Mesenchymal stem cell (in vitro differentiated cells and primary cell): ENCODE data around the gene CIAO3.

Source experiments
- DNase-seq: peaks from one replicate; pipeline ENCODE4 v3.0.0-alpha.2; 2013
- H2AFZ ChIP-seq: one replicate; pipeline ENCODE4 v1.6.1; 2013; ENCODE audit warnings: low read depth, mild to moderate bottlenecking, control low read depth, inconsistent platforms, low read length, moderate library complexity
- H2AK5ac ChIP-seq: 2 replicates; pipeline ENCODE4 v1.6.1; 2013; ENCODE audit warnings: low read length, moderate library complexity, mild to moderate bottlenecking, inconsistent platforms; ENCODE audit not compliant: severe bottlenecking
- H2BK120ac ChIP-seq: one replicate; pipeline ENCODE4 v1.6.1; 2013; ENCODE audit warnings: low read depth, mild to moderate bottlenecking, inconsistent platforms, low read length, moderate library complexity
- H2BK12ac ChIP-seq, 2 experiments: one replicate each; pipeline ENCODE4 v1.6.1; 2013; ENCODE audit warnings: inconsistent platforms in 2 of 2, low read length in 2 of 2, mild to moderate bottlenecking in 2 of 2, moderate library complexity in 2 of 2, control low read depth in 1 of 2
- H2BK15ac ChIP-seq: one replicate; pipeline ENCODE4 v1.6.1; 2013; ENCODE audit warnings: mild to moderate bottlenecking, low read depth, inconsistent platforms; ENCODE audit not compliant: poor library complexity, severe bottlenecking
- H2BK5ac ChIP-seq: 2 replicates; pipeline ENCODE4 v1.6.1; 2013; ENCODE audit warnings: low read depth, mild to moderate bottlenecking, low read length, control low read depth, inconsistent platforms; ENCODE audit not compliant: poor library complexity, severe bottlenecking
- H3K14ac ChIP-seq, 2 experiments: one replicate each; pipeline ENCODE4 v1.6.1; 2013; ENCODE audit warnings: inconsistent platforms in 2 of 2, low read length in 2 of 2, control low read depth in 1 of 2, mild to moderate bottlenecking in 1 of 2, moderate library complexity in 1 of 2
- H3K18ac ChIP-seq, 2 experiments: one replicate each; pipeline ENCODE4 v1.6.1; 2013; ENCODE audit warnings: inconsistent platforms in 2 of 2, low read length in 2 of 2, control low read depth in 1 of 2, low read depth in 1 of 2, mild to moderate bottlenecking in 1 of 2
- H3K23ac ChIP-seq, 2 experiments: one replicate each; pipeline ENCODE4 v1.6.1; 2013; ENCODE audit warnings: inconsistent platforms in 2 of 2, low read length in 2 of 2, mild to moderate bottlenecking in 2 of 2, moderate library complexity in 2 of 2, control low read depth in 1 of 2
- H3K27ac ChIP-seq: 2 replicates; pipeline ENCODE4 v1.5.1; 2013; ENCODE audit warnings: mild to moderate bottlenecking, moderate library complexity, low read length, control low read depth, inconsistent platforms; ENCODE audit not compliant: poor library complexity, severe bottlenecking
- H3K27me3 ChIP-seq, 2 experiments: 2 replicates each; pipeline versions ENCODE4 v1.6.1 to v1.7.0; 2013; ENCODE audit warnings: low read length in 2 of 2, mild to moderate bottlenecking in 2 of 2, moderate library complexity in 2 of 2, control low read depth in 1 of 2, inconsistent platforms in 1 of 2; ENCODE audit not compliant: control insufficient read depth in 1 of 2, insufficient read depth in 1 of 2
- H3K36me3 ChIP-seq, 2 experiments: 2 replicates each; pipeline versions ENCODE4 v1.6.1 to v1.7.0; 2013; ENCODE audit warnings: low read length in 2 of 2, control low read depth in 1 of 2, inconsistent platforms in 1 of 2, low read depth in 1 of 2, mild to moderate bottlenecking in 1 of 2; ENCODE audit not compliant: insufficient read depth in 2 of 2, control insufficient read depth in 1 of 2
- H3K4ac ChIP-seq, 2 experiments: one replicate each; pipeline ENCODE4 v1.6.1; 2013; ENCODE audit warnings: inconsistent platforms in 2 of 2, low read length in 2 of 2, mild to moderate bottlenecking in 2 of 2, moderate library complexity in 2 of 2, control low read depth in 1 of 2, low read depth in 1 of 2
- H3K4me1 ChIP-seq: 2 replicates; pipeline ENCODE4 v1.6.1; 2013; ENCODE audit warnings: low read depth, low read length, control low read depth; ENCODE audit not compliant: control insufficient read depth, insufficient read depth
- H3K4me2 ChIP-seq: 2 replicates; pipeline ENCODE4 v1.6.1; 2013; ENCODE audit warnings: low read length, mild to moderate bottlenecking, inconsistent platforms; ENCODE audit not compliant: poor library complexity, severe bottlenecking
- H3K4me3 ChIP-seq, 2 experiments: 2 replicates each; pipeline versions ENCODE4 v1.5.1 to v1.7.0; 2013; ENCODE audit warnings: low read length in 2 of 2, mild to moderate bottlenecking in 2 of 2, control low read depth in 1 of 2, low read depth in 1 of 2; ENCODE audit not compliant: insufficient read depth in 1 of 2
- H3K79me1 ChIP-seq: replicated peaks from 2 replicates; pipeline ENCODE4 v1.6.1; 2013; ENCODE audit warnings: mild to moderate bottlenecking, control low read depth, low read length, inconsistent platforms; ENCODE audit not compliant: poor library complexity, severe bottlenecking
- H3K9ac ChIP-seq: 2 replicates; pipeline ENCODE4 v1.7.0; 2013; ENCODE audit warnings: mild to moderate bottlenecking, low read length, moderate library complexity
- H3K9me3 ChIP-seq: 2 replicates; pipeline ENCODE4 v1.7.0; 2013; ENCODE audit warnings: mild to moderate bottlenecking, low read length; ENCODE audit not compliant: control insufficient read depth
- H4K8ac ChIP-seq: one replicate; pipeline ENCODE4 v1.6.1; 2013; ENCODE audit warnings: inconsistent platforms, mild to moderate bottlenecking, low read length, moderate library complexity
- H4K91ac ChIP-seq: one replicate; pipeline ENCODE4 v1.6.1; 2013; ENCODE audit warnings: mild to moderate bottlenecking, low read length, inconsistent platforms
- WGBS: methylation state at CpG from one replicate; pipeline ENCODE4 v1.1.7; 2013; ENCODE audit warnings: mixed read lengths; 5-methylcytosine and 5-hydroxymethylcytosine counted together

Gene CIAO3

DNA sequence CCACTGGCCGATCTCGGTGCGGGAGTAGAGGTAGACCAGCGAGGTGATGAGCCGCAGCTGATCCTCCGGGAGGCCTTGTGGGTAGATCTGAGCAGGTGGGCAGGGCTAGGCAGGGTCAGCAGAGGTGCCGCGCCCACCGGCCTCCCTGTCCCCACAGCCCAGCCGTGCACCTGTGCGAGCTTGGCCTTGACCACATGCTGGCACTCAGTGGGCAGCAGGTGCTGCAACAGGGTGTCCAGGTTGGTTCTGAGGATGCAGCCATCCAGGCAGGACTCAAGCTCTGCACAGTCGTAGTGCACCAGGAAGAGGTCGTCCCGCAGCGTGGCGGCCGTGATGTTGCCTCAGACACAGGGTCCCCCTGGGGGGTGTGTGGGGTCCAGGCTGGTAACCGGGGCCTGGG is 32.2 kb upstream of the CIAO3 start:
- H3K4me2 ChIP-seq = no peak overlapping the region
- H2AK5ac ChIP-seq = no peak overlapping the region
- H3K9me3 ChIP-seq = no peaks in the 10 kb centered on the region
- no peaks in the 10 kb centered on the region for H3K79me1 ChIP-seq
- peaks cover 18% of the 10 kb centered on the region for H3K4me1 ChIP-seq
- H4K91ac ChIP-seq = no peak overlapping the region
- no peak overlapping the region for H3K18ac ChIP-seq
- WGBS = 96% methylated on average over 18 of the region's 18 CpGs
- no peak overlapping the region for H3K4ac ChIP-seq
- peaks cover 0 to 28% of the 10 kb centered on the region in 2 experiments for H3K27me3 ChIP-seq
- no peak overlapping the region for H3K9ac ChIP-seq
- H3K14ac ChIP-seq = no peak overlapping the region
- no peak overlapping the region for H2BK5ac ChIP-seq
- H3K4me3 ChIP-seq = no peak overlapping the region
- H3K27ac ChIP-seq = no peak overlapping the region
- H3K36me3 ChIP-seq = no peaks in the 10 kb centered on the region
- no peak overlapping the region for H2BK12ac ChIP-seq
- no peak overlapping the region for H2BK15ac ChIP-seq
- no peak overlapping the region for H4K8ac ChIP-seq
- DNase-seq = no peak
- no peak overlapping the region for H2AFZ ChIP-seq
- H3K23ac ChIP-seq = no peak overlapping the region
- H2BK120ac ChIP-seq = no peak overlapping the region

DNA sequence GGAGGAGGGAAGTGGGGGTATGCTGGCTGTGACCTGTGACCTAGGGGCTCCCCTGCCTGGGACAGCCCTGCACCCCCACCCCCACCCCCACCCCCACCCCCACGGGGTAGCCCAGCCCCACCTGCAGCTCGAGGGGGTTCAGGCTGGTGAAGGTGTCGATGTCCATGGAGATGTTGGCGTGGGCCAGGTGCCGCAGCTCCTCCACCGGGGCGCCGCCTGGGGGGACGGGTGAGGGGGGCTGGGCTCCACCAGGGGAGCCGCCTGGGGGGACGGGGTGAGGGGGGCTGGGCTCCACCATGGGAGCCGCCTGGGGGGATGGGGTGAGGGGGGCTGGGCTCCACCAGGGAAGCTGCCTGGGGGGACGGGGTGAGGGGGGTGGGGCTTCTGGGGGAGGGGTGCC is 29.6 kb upstream of the CIAO3 start:
- Histone ChIP-seq H2AFZ (no peak overlapping the region), H3K27ac (no peak overlapping the region), H3K9ac (no peak overlapping the region), H3K23ac (no peak overlapping the region), H2BK120ac (no peak overlapping the region), H2BK12ac (no peak overlapping the region), H3K18ac (no peak overlapping the region), H3K9me3 (no peaks in the 10 kb centered on the region), H2BK15ac (no peak overlapping the region), H3K4me3 (no peak overlapping the region), H3K4ac (no peak overlapping the region), H3K27me3 (peaks cover 0 to 21% of the 10 kb centered on the region in 2 experiments), H3K79me1 (no peaks in the 10 kb centered on the region), H2AK5ac (no peak overlapping the region), H4K8ac (no peak overlapping the region), H2BK5ac (no peak overlapping the region), H3K4me2 (no peak overlapping the region), H3K4me1 (peaks cover 17% of the 10 kb centered on the region), H4K91ac (no peak overlapping the region), H3K36me3 (no peaks in the 10 kb centered on the region), H3K14ac (no peak overlapping the region)
- WGBS = 100% methylated on average over 5 of the region's 13 CpGs
- no peak for DNase-seq

DNA sequence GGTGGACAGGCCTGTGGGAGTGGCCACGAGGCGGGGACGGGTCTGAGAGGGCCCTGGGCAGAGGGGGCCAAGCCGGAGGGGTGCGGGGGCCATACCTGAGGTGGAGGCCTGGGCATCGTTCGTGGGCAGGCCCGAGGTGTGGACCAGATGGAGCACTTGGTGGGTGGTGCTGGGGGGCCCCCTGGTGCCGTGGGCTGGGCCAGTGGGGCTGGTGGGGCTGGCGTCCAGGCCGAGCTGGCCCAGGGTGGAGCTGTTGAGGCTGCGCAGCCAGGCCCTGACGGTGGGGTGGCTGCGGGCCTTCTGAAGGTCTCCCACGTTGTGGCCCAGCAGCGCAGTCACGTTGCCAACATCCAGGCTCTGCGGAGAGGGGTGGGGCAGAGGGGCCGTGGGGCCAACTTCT is 29.1 kb upstream of the CIAO3 start:
- DNase-seq = no peak
- H3K14ac ChIP-seq = no peak overlapping the region
- no peaks in the 10 kb centered on the region for H3K9me3 ChIP-seq
- H3K27me3 ChIP-seq = peaks cover 0 to 19% of the 10 kb centered on the region in 2 experiments
- no peak overlapping the region for H3K23ac ChIP-seq
- H2BK12ac ChIP-seq = no peak overlapping the region
- no peak overlapping the region for H2AFZ ChIP-seq
- H4K8ac ChIP-seq = no peak overlapping the region
- H3K18ac ChIP-seq = no peak overlapping the region
- no peak overlapping the region for H3K4ac ChIP-seq
- no peaks in the 10 kb centered on the region for H3K36me3 ChIP-seq
- no peak overlapping the region for H2AK5ac ChIP-seq
- no peak overlapping the region for H3K9ac ChIP-seq
- no peak overlapping the region for H3K4me2 ChIP-seq
- no peak overlapping the region for H3K4me3 ChIP-seq
- no peak overlapping the region for H2BK120ac ChIP-seq
- peaks cover 16% of the 10 kb centered on the region for H3K4me1 ChIP-seq
- no peak overlapping the region for H3K27ac ChIP-seq
- H3K79me1 ChIP-seq = no peaks in the 10 kb centered on the region
- no peak overlapping the region for H4K91ac ChIP-seq
- 86% methylated on average over 16 of the region's 19 CpGs for WGBS
- no peak overlapping the region for H2BK15ac ChIP-seq
- no peak overlapping the region for H2BK5ac ChIP-seq

- peaks cover 11% of the 10 kb centered on the region for H3K4me1 ChIP-seq
- H4K91ac ChIP-seq = peak overlapping the region; percentile 55
- H3K14ac ChIP-seq = no peak overlapping the region
- no peak overlapping the region for H2BK120ac ChIP-seq
- no peak overlapping the region for H2BK5ac ChIP-seq
- H3K4ac ChIP-seq = no peak overlapping the region
- H3K36me3 ChIP-seq = no peaks in the 10 kb centered on the region
- no peaks in the 10 kb centered on the region for H3K79me1 ChIP-seq
- no peak overlapping the region for H2BK15ac ChIP-seq
- H3K4me3 ChIP-seq = no peak overlapping the region
- H4K8ac ChIP-seq = no peak overlapping the region
- DNase-seq = no peak
- no peak overlapping the region for H3K23ac ChIP-seq
- H2BK12ac ChIP-seq = no peak overlapping the region
- no peak overlapping the region for H3K18ac ChIP-seq
- no peak overlapping the region for H3K27ac ChIP-seq
- 80% methylated on average over 14 of the region's 20 CpGs for WGBS
- no peak overlapping the region for H2AK5ac ChIP-seq
- peaks cover 0 to 19% of the 10 kb centered on the region in 2 experiments for H3K27me3 ChIP-seq
- no peaks in the 10 kb centered on the region for H3K9me3 ChIP-seq
- no peak overlapping the region for H2AFZ ChIP-seq
- no peak overlapping the region for H3K9ac ChIP-seq
- H3K4me2 ChIP-seq = no peak overlapping the region
These were observed 28.5 kb upstream of the CIAO3 start for GRCh38 chr16:769184-769784.
